GM18951 (cell line): Measurements from ENCODE around the gene SHISAL1.

Experiments
- POLR2A ChIP-seq: IDR thresholded peaks from 4 replicates; pipeline ENCODE4 v1.6.1; 2011; ENCODE audit warnings: mild to moderate bottlenecking; ENCODE audit not compliant: insufficient read length, insufficient read depth; ENCODE audit errors: extremely low read depth
- in situ Hi-C: fragments of 300-500 bp; cut with MboI; formaldehyde crosslinking; loops from one replicate; pipeline ENCODE4 v1.12.0; 2022; ENCODE audit warnings: low sequenced_read_pairs, mixed read lengths, inconsistent platforms; ENCODE audit not compliant: unreplicated experiment

SHISAL1 gene

GRCh38 chr22:44207173-44207980, 105.4 kb downstream of the SHISAL1 start:
- no peak for TF ChIP-seq POLR2A
- in situ Hi-C loops = no loop called here

DNA sequence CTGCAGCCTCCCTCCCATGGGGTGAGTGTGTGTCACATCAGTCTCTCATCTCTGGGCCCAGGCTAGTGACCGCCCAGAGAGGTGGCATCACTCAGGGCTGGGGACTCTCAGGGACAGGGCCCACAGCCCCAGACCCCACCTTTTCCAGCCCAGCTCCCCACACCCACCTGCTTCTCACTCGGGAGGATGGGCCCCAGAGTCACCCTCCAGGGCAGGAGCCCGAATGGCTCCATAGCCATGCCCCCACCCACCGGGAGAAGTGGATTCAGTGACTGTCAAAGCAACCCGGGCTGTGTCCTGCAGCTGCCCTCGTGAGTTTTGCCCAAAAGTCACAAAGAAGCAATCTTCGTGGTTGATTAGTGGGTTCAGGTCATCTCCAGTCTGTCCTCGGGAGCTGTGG, 106.1 kb downstream of the SHISAL1 start:
- in situ Hi-C loops = no loop called here
- no peak for TF ChIP-seq POLR2A

GRCh38 chr22:44206330-44206645, 106.5 kb downstream of the SHISAL1 start:
- no peak for TF ChIP-seq POLR2A
- in situ Hi-C loops = no loop called here

DNA sequence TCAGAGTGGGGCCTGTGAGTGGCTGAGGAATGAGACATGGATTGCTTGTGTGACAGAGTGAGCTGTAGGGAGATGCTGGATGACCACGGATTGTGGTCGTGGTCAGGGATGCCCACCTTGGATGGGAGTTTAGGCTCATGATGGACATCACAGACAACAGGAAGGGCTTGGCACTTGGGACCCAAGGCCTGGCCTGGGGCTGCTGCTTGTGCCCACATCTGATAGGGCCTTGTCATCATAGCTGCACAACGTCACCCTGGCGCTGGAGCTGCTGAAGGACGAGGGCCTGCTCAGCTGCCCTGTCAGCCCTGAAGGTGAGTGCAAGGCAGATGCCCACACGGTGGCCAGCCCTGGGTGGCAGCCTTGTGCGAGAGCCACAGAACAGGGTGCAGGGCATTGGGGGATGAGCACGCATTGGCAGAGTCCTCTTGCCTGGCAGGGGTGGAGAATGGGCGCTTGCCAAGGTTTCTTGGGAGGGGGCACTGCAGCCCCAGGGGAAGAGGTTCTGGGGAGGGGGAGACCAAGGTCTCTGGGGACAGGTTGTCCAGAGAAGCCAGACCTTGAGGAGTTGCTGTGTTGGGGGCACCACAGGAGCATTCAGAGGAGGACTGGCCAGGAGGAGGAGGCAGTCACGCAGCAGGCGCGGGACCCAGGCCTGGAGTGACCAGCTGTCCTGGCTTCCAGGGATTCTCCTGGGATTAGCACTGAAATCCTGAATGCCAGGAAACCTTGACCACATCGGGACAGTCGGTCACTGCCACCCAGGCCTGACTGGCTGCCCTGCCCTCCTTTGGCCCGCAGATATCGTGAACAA, 107.0 kb downstream of the SHISAL1 start:
- in situ Hi-C loops = no loop called here
- no peak for TF ChIP-seq POLR2A

DNA sequence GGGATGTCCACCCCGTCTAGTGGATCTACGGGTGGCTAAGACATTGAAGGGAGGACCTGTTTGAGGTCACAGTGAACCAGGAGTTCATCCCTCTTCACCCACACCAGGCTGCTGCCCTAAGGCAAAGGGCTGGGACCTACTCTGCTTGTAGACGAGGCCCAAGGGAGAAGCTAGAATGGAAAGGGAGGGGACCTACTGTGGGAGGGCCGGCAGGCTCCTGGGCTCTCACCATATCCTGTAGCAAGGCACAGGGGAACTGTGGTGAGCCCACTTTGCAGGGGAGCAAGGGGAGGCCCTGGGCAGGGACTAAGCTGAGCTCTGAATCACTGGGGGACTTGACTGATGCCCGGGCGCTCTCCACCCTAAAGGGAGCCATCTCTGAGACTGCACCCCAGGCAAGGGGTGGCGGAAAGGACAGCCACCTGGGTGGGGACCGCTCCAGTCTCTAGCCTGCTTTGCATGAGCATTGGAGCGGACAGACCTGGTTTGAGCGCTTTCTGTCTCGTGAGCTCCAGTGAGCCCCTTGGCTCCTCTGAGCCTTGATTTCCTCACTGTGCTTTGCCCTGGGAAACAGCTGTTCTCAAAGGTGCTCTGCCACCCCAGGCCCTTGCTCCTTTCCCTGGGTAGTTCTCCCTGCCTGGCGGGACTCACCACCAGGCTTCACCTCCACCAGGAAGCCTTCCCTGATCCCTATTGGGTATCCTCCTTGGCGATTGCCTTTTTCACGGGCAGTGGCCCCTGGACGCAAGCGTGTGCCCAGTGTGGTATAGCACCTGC, 107.8 kb downstream of the SHISAL1 start:
- no peak for TF ChIP-seq POLR2A
- in situ Hi-C loops = no loop called here

DNA sequence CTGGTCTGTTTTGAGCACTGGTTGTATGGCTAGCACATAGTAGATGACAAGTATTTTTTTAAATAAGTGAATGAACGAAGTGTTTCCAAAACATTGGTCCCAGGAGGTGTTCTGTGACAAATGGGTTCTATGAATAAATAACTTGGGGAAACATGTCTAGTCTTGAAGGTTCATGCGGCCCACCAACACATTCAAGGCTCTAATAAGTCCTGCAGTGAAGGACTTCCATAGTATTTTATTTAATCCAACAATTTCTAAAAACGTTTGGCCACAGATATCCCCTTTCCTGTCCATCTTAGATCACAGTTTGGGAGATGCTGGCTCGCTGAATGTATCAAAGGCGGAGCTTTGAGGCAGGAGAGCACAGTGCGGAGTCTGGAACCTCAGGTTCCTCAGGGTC, 109.5 kb downstream of the SHISAL1 start:
- in situ Hi-C loops = no loop called here
- no peak for TF ChIP-seq POLR2A

DNA sequence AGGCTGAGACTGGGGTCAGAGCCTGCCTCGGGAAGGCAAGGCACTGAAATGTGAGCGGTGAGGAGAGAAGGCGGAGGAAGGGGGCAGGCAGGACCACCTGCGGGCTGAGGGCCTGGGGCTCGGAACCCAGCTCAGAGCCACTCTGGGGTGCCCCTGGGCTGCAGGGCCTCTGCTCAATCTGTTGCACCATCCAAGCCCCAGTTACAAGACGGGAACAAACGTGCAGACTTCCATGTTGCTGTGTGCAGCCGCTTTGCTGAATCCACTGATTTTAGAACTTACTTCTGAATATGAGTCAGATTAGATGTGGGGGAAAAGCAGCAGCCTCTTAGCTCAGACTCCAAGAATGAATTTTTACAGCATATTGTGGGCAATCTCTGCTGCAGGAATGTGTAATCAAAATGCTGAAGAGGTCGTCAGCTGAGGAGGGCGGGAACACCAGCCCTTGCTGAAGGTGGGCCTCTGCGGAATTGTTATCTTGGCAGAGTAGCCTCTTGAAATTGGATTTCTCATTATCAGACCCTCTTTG, 110.4 kb downstream of the SHISAL1 start:
- TF ChIP-seq POLR2A = no peak
- in situ Hi-C loops = no loop called here

DNA sequence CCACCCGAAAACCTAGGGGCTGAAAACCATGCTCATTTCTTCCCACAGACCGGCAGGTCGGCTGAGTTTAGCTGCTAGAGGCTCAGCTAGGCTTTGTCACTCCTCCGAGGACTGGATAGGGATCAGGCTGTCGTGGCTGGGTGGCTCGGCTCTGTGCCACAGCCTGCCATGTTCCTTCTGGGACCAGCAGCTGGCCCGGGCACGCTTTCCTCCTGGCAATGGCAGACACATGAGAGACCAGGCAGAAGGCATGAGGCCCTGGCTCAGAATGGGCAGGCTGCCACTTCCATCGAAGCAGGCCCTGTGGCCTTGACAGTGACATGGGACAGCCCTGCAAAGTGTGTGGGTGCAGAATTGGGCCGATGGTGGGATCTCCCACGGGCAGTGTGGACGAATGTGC, 111.1 kb downstream of the SHISAL1 start:
- in situ Hi-C loops = no loop called here
- TF ChIP-seq POLR2A = no peak

- in situ Hi-C loops = no loop called here
- TF ChIP-seq POLR2A = no peak
These were observed 111.7 kb downstream of the SHISAL1 start for GRCh38 chr22:44200855-44201550.

DNA sequence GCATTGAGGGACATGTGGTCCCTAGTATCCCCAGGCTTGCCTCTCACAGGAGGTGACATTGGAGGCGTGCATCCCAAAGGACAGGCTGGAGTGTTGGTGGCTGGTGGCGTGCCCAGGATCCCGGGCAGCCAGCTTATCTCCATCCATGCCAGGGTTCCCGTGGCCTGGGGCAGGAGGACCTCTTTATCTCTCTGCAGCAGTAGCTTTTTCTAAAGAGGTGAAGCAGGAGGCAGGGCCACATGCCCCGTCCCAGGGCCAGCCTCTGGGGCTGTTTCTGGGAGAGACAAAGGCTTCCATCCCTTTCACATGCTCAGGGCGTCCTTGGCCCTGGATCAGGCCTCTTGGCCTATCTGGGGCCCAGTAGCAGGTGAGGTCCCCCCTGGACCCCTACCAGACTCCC, 112.3 kb downstream of the SHISAL1 start:
- in situ Hi-C loops = no loop called here
- TF ChIP-seq POLR2A = no peak

DNA sequence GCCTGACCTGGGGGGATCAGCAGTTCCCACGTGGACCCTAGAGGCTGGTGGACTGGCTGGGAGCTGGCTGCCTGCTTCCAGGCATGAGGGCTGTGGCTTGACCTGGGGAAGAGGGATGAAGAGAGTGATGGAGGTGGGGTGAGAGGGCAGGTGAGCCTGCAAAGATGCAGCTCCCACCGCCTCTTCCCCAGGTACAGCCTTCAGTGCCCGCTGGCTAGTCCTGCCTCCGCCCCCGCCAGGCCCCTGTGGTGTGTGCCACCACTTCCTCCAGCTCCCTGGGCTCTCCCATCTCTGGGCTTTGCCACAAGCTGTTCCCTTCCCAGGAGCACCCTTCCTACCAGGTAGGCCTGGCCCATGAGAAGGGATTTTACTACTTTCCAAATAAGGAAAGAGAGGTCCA, 112.9 kb downstream of the SHISAL1 start:
- in situ Hi-C loops = no loop called here
- TF ChIP-seq POLR2A = no peak

- in situ Hi-C loops = no loop called here
- no peak for TF ChIP-seq POLR2A
These were observed 113.6 kb downstream of the SHISAL1 start for GRCh38 chr22:44199164-44199563.

DNA sequence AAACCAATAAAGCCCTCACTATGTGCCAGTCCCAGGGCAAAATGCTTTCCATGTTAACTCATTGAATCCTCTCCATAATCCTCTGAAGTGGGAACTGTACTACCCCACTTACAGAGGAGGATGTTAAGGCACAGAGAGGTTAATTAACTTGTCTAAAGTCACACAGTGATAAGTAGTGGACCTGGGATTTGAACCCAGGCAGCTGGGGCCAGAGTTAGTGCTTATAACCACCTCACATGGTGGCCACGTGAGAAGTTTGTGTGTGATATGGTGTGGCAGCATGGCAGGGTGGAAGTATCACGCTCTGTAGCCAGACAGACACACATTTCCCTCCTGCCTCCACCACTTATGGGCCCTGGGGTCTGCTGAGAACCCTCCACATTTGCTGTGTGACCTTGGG, 115.5 kb downstream of the SHISAL1 start:
- in situ Hi-C loops = no loop called here
- no peak for TF ChIP-seq POLR2A
